Measurements from ENCODE around the gene C16orf74.

The C16orf74 gene

GRCh38 chr16:85735225-85735635, 15.7 kb downstream of the C16orf74 start:
- H3K27ac ChIP-seq, result no peak overlapping the region
- H3K4me3 ChIP-seq, result no peak overlapping the region
- no peaks in the 10 kb centered on the region for H3K36me3 ChIP-seq (ENCODE audit: insufficient read depth, low read length)
- no peak for TF ChIP-seq FOXP2 (optimal IDR thresholded peaks at IDR 0.05; ENCODE audit: control extremely low read depth, extremely low read length, insufficient read depth)
- H3K9me3 ChIP-seq (ENCODE audit: low read depth, low read length), result no peaks in the 10 kb centered on the region
- no peak overlapping the region for H3K9ac ChIP-seq (ENCODE audit: insufficient read length)
- DNase-seq (ENCODE audit: low read depth, low spot score), result no peak

DNA sequence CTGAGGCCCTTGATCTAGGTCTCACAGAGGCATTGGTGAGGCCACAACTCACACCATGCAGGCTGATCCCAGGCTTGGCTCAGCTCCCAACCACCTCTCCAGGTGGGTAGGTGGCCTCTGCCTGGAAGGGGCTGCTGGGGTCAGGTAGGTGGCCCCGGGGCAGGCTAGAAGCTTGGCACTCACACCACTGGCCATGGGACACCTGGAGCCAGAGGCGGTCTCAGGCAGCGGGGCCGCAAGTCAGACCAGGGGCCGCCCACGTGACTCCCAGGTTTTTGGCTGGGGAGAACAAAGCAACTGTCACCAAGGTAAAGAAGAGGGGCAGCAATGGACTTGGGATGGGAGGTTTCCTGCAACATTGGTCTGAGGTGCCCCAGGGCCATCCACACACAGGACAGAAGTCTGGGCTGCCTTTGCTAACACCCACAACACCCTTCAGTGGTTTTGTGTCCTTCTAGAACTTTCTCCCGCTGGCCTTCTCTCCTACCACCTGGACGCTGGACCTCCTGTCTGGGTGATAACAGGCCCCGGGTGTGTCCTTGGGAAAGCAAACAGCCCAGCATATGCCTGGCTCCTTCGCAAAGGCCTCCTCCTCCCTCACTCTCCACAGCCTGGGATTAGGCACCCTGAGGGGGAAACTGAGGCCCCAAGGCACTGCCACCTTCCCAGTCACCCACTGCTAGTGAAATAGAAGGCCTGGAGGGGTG, 16.4 kb downstream of the C16orf74 start:
- H3K27ac ChIP-seq, result no peak overlapping the region

GRCh38 chr16:85733839-85734170, 17.1 kb downstream of the C16orf74 start:
- DNase-seq (ENCODE audit: low read depth, low spot score), result no peak
- H3K4me3 ChIP-seq, result no peak overlapping the region
- no peak overlapping the region for H3K9ac ChIP-seq (ENCODE audit: insufficient read length)
- no peak overlapping the region for H3K27ac ChIP-seq
- no peaks in the 10 kb centered on the region for H3K36me3 ChIP-seq (ENCODE audit: insufficient read depth, low read length)
- no peak for TF ChIP-seq EZH2 (IDR thresholded peaks at IDR 0.05)
- TF ChIP-seq FOXP2 (optimal IDR thresholded peaks at IDR 0.05; ENCODE audit: control extremely low read depth, extremely low read length, insufficient read depth), result no peak
- TF ChIP-seq POLR2AphosphoS5 (IDR thresholded peaks at IDR 0.05; ENCODE audit: borderline replicate concordance, low read depth, low read length), result no peak
- no peaks in the 10 kb centered on the region for H3K9me3 ChIP-seq (ENCODE audit: low read depth, low read length)

More for the DNA sequence above, 16.4 kb downstream of the C16orf74 start:
- H3K9ac ChIP-seq (ENCODE audit: insufficient read length), result no peak overlapping the region
- H3K4me3 ChIP-seq, result no peak overlapping the region
- no peaks in the 10 kb centered on the region for H3K36me3 ChIP-seq (ENCODE audit: insufficient read depth, low read length)
- H3K9me3 ChIP-seq (ENCODE audit: low read depth, low read length), result no peaks in the 10 kb centered on the region
- DNase-seq (ENCODE audit: low read depth, low spot score), result no peak
- TF ChIP-seq FOXP2 (optimal IDR thresholded peaks at IDR 0.05; ENCODE audit: control extremely low read depth, extremely low read length, insufficient read depth) (no peak), EZH2 (IDR thresholded peaks at IDR 0.05) (no peak), POLR2AphosphoS5 (IDR thresholded peaks at IDR 0.05; ENCODE audit: borderline replicate concordance, low read depth, low read length) (no peak)

GRCh38 chr16:85733155-85733838, 17.6 kb downstream of the C16orf74 start:
- Histone ChIP-seq H3K9ac (ENCODE audit: insufficient read length) (no peak overlapping the region), H3K9me3 (ENCODE audit: low read depth, low read length) (no peaks in the 10 kb centered on the region), H3K4me3 (no peak overlapping the region), H3K27ac (no peak overlapping the region), H3K36me3 (ENCODE audit: insufficient read depth, low read length) (no peaks in the 10 kb centered on the region)
- no peak for TF ChIP-seq FOXP2 (optimal IDR thresholded peaks at IDR 0.05; ENCODE audit: control extremely low read depth, extremely low read length, insufficient read depth)
- TF ChIP-seq POLR2AphosphoS5 (IDR thresholded peaks at IDR 0.05; ENCODE audit: borderline replicate concordance, low read depth, low read length), result no peak
- TF ChIP-seq EZH2 (IDR thresholded peaks at IDR 0.05), result no peak
- no peak for DNase-seq (ENCODE audit: low read depth, low spot score)

DNA sequence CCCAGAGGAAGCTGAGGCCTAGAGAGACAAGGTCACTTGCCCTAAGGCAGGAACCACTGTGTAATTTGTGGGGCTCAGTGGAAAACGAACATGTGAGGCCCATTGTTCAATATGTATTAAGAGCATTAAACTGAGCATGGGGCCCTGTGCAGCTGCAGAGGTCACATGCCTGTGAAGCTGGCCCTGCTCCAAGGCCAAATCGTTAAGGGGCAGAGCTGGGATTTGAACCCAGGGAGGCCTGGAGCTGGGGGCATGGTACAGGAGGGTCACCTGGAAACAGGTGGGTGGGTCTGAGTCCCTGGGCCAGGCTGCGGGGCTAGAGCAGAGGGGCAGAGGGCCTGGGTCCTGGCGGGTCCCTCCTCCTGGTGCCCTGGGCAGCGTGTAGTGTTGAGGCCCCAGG, 19.7 kb downstream of the C16orf74 start:
- Histone ChIP-seq H3K9ac (ENCODE audit: insufficient read length) (no peak overlapping the region), H3K36me3 (ENCODE audit: insufficient read depth, low read length) (no peaks in the 10 kb centered on the region), H3K9me3 (ENCODE audit: low read depth, low read length) (no peaks in the 10 kb centered on the region), H3K4me3 (no peak overlapping the region), H3K27ac (no peak overlapping the region)
- DNase-seq (ENCODE audit: low read depth, low spot score), result no peak
- TF ChIP-seq POLR2AphosphoS5 (IDR thresholded peaks at IDR 0.05; ENCODE audit: borderline replicate concordance, low read depth, low read length) (no peak), FOXP2 (optimal IDR thresholded peaks at IDR 0.05; ENCODE audit: control extremely low read depth, extremely low read length, insufficient read depth) (no peak), EZH2 (IDR thresholded peaks at IDR 0.05) (no peak)

DNA sequence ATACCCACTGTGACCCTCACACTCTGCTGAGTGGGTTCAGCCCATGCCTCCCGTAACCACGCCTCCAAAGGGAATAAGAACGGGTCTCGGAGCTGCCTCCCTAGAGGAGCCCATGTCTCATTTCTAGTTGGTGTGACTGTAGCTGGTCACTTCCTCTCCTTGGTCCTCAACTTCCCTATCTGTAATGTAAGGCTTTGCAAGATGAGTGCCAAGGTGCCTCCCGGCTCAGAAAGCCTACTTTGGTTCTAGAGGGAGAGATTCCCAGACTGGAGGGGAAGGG, 20.8 kb downstream of the C16orf74 start:
- TF ChIP-seq FOXP2 (optimal IDR thresholded peaks at IDR 0.05; ENCODE audit: control extremely low read depth, extremely low read length, insufficient read depth) (no peak), POLR2AphosphoS5 (IDR thresholded peaks at IDR 0.05; ENCODE audit: borderline replicate concordance, low read depth, low read length) (no peak), EZH2 (IDR thresholded peaks at IDR 0.05) (no peak)
- DNase-seq (ENCODE audit: low read depth, low spot score), result no peak
- H3K9me3 ChIP-seq (ENCODE audit: low read depth, low read length), result no peaks in the 10 kb centered on the region
- no peak overlapping the region for H3K4me3 ChIP-seq
- no peak overlapping the region for H3K27ac ChIP-seq
- no peak overlapping the region for H3K9ac ChIP-seq (ENCODE audit: insufficient read length)
- H3K36me3 ChIP-seq (ENCODE audit: insufficient read depth, low read length), result no peaks in the 10 kb centered on the region

- Histone ChIP-seq H3K9ac (ENCODE audit: insufficient read length) (no peak overlapping the region), H3K4me3 (no peak overlapping the region), H3K27ac (no peak overlapping the region), H3K36me3 (ENCODE audit: insufficient read depth, low read length) (no peaks in the 10 kb centered on the region), H3K9me3 (ENCODE audit: low read depth, low read length) (no peaks in the 10 kb centered on the region)
- DNase-seq (ENCODE audit: low read depth, low spot score), result no peak
- TF ChIP-seq FOXP2 (optimal IDR thresholded peaks at IDR 0.05; ENCODE audit: control extremely low read depth, extremely low read length, insufficient read depth) (no peak), POLR2AphosphoS5 (IDR thresholded peaks at IDR 0.05; ENCODE audit: borderline replicate concordance, low read depth, low read length) (no peak), EZH2 (IDR thresholded peaks at IDR 0.05) (no peak)
These were observed 21.3 kb downstream of the C16orf74 start for GRCh38 chr16:85729452-85730185.

DNA sequence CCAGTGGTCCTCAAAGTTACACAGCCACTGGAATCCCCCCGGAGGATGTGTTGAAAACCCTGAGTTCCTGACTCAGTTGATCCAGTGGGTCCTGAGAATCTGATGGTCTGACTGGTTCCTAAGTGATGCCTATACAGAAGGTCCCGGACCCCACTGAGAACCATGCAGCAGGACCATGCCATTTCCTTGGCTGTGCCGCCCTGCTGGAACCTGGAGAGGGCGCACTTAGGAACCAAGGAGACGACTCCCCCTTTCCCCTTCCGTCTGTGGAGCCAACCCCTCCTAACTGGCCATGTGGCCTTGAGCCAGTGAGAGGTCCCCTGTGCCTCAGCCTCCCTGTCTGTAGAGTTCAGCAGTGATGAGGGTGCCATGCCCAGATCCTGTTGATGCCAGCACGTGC, 22.0 kb downstream of the C16orf74 start:
- Histone ChIP-seq H3K27ac (no peak overlapping the region), H3K9ac (ENCODE audit: insufficient read length) (no peak overlapping the region), H3K4me3 (no peak overlapping the region), H3K9me3 (ENCODE audit: low read depth, low read length) (no peaks in the 10 kb centered on the region), H3K36me3 (ENCODE audit: insufficient read depth, low read length) (no peaks in the 10 kb centered on the region)
- no peak for DNase-seq (ENCODE audit: low read depth, low spot score)
- TF ChIP-seq FOXP2 (optimal IDR thresholded peaks at IDR 0.05; ENCODE audit: control extremely low read depth, extremely low read length, insufficient read depth) (no peak), POLR2AphosphoS5 (IDR thresholded peaks at IDR 0.05; ENCODE audit: borderline replicate concordance, low read depth, low read length) (no peak), EZH2 (IDR thresholded peaks at IDR 0.05) (no peak)

All from SK-N-MC (cell line).